Measurements from ENCODE around the gene HOXA9.

HOXA9 gene

DNA sequence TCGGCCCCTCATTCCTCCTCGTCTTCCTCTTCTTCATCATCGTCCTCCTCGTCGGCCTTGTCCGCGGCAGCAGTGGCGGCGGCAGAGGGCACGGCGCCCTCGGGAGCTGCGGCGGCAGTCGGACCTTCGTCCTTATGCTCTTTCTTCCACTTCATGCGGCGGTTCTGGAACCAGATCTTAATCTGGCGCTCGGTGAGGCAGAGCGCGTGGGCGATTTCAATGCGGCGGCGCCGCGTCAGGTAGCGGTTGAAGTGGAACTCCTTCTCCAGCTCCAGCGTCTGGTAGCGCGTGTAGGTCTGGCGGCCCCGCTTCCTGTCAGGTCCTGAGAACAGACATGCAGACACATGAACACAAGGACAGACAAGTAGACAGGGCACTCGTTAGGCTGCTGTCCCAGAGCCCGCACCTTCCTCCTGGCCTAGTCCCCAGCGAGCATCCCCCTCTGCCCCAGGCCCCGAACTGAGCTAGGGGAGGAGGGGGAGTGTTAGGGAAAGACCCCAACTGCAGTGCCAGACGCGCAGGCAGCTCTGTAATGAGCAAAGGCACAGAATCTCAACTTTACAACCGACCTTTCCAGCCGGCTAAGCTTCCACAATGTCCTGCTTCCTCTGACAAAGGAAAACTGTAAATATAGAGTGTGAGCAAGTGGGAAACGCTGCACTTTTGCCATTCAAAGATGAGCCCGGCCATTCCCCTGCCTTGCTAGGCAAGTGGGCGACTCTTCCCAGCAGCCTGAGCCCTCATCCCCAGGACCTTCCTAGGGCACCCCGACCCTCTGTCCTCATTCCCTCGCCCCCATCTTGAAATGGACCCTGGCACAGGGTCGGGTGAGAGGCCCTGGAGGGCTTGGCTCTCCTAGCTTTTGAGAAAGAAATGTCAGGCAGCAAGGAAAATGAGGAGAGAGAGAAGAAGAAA, 10.2 kb downstream of the HOXA9 start:
- TF ChIP-seq POLR2A (IDR thresholded peaks at IDR 0.05; ENCODE audit: extremely low read depth, insufficient read length) = no peak
- TF ChIP-seq, protein P1, sequence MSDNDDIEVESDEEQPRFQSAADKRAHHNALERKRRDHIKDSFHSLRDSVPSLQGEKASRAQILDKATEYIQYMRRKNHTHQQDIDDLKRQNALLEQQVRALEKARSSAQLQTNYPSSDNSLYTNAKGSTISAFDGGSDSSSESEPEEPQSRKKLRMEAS (IDR thresholded peaks at IDR 0.05; ENCODE audit: low read depth, low read length) = no peak
- DNase-seq (ENCODE audit: low read depth) = peak; percentile 55
- peak overlapping the region; percentile 45 for H3K4me3 ChIP-seq (ENCODE audit: low read depth, low read length)

DNA sequence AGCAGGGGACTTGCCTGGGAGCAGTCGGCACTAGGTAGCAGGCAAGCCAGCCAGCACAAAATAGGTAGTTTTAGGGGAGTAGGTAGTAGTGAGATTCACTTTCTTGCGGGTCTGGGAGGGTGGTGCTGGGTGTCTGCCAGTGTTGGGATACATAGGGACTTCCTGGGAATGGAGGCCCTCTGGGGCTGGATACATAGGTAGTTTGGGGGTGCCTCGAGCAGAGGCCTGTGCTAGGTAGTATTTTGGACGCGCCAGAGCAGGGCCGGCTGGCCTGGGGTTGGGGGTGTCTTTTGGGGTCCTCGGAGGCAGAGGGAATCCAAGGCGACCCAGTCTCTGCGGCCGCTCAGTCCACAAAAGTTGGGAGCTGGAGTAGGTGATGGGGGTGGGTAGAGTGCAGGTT, 11.0 kb downstream of the HOXA9 start:
- TF ChIP-seq, protein P2, sequence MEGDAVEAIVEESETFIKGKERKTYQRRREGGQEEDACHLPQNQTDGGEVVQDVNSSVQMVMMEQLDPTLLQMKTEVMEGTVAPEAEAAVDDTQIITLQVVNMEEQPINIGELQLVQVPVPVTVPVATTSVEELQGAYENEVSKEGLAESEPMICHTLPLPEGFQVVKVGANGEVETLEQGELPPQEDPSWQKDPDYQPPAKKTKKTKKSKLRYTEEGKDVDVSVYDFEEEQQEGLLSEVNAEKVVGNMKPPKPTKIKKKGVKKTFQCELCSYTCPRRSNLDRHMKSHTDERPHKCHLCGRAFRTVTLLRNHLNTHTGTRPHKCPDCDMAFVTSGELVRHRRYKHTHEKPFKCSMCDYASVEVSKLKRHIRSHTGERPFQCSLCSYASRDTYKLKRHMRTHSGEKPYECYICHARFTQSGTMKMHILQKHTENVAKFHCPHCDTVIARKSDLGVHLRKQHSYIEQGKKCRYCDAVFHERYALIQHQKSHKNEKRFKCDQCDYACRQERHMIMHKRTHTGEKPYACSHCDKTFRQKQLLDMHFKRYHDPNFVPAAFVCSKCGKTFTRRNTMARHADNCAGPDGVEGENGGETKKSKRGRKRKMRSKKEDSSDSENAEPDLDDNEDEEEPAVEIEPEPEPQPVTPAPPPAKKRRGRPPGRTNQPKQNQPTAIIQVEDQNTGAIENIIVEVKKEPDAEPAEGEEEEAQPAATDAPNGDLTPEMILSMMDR (IDR thresholded peaks at IDR 0.05; ENCODE audit: low read depth, low read length) = no peak
- TF ChIP-seq POLR2A (IDR thresholded peaks at IDR 0.05; ENCODE audit: extremely low read depth, insufficient read length) (no peak), MYC (IDR thresholded peaks at IDR 0.05; ENCODE audit: low read depth, low read length) (no peak)
- TF ChIP-seq, protein P1 (IDR thresholded peaks at IDR 0.05; ENCODE audit: low read depth, low read length) = no peak
- no peak for DNase-seq (ENCODE audit: low read depth)
- H3K4me3 ChIP-seq (ENCODE audit: low read depth, low read length) = no peak overlapping the region

DNA sequence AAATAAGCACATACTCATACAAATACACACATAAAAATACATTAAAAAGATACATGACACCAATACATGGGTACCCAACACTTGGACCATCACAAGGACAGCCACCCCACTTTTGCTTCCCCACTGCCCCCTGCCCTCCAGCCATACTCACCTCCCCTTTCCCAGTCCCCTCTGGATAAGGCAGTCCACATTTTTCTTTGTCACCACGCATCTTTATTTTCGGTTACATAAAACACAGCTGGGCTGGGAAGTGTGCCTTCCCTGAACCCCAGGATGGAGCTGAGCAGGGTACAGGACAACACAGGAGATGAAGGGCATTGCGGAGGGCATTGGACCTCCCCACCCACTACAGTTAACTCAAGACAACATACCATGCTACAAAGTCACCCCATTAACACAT, 11.8 kb downstream of the HOXA9 start:
- no peak overlapping the region for H3K4me3 ChIP-seq (ENCODE audit: low read depth, low read length)
- TF ChIP-seq, protein P2 (IDR thresholded peaks at IDR 0.05; ENCODE audit: low read depth, low read length) = no peak
- TF ChIP-seq, protein P1 (IDR thresholded peaks at IDR 0.05; ENCODE audit: low read depth, low read length) = no peak
- TF ChIP-seq POLR2A (IDR thresholded peaks at IDR 0.05; ENCODE audit: extremely low read depth, insufficient read length) (no peak), MYC (IDR thresholded peaks at IDR 0.05; ENCODE audit: low read depth, low read length) (no peak)
- DNase-seq (ENCODE audit: low read depth) = no peak

DNA sequence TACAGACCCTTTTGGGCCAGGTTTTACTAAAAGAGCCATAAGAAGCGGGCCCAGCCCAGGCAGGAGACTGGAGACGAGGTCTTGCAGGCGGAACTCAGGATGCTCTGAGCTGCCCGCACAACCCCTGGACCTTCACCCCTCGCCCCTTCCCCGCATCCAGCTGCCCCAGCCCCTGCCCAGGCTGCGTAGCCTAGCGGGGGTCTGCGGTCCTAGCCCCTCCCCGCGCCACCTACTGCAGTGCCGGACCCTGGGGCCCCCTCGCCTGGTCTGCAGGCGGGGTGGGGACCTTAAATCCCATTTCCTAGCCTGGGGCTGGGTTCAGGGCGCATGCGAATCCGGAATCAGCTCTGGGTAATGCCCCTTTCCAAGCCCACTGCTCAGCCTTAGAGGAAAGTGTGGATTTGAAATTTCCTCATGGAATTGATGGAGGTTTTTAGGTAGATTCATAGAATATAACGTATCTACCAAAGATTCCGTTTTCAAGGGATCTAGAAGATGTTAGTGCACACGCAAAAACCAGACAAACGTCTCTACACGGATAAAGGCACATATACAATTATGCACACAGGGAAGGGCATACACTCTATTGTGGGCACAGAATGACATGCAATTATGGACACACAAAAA, 12.4 kb downstream of the HOXA9 start:
- DNase-seq (ENCODE audit: low read depth) = no peak
- no peak overlapping the region for H3K4me3 ChIP-seq (ENCODE audit: low read depth, low read length)
- TF ChIP-seq POLR2A (IDR thresholded peaks at IDR 0.05; ENCODE audit: extremely low read depth, insufficient read length) (no peak), MYC (IDR thresholded peaks at IDR 0.05; ENCODE audit: low read depth, low read length) (no peak)
- TF ChIP-seq, protein P2 (IDR thresholded peaks at IDR 0.05; ENCODE audit: low read depth, low read length) = no peak
- TF ChIP-seq, protein P1 (IDR thresholded peaks at IDR 0.05; ENCODE audit: low read depth, low read length) = no peak

DNA sequence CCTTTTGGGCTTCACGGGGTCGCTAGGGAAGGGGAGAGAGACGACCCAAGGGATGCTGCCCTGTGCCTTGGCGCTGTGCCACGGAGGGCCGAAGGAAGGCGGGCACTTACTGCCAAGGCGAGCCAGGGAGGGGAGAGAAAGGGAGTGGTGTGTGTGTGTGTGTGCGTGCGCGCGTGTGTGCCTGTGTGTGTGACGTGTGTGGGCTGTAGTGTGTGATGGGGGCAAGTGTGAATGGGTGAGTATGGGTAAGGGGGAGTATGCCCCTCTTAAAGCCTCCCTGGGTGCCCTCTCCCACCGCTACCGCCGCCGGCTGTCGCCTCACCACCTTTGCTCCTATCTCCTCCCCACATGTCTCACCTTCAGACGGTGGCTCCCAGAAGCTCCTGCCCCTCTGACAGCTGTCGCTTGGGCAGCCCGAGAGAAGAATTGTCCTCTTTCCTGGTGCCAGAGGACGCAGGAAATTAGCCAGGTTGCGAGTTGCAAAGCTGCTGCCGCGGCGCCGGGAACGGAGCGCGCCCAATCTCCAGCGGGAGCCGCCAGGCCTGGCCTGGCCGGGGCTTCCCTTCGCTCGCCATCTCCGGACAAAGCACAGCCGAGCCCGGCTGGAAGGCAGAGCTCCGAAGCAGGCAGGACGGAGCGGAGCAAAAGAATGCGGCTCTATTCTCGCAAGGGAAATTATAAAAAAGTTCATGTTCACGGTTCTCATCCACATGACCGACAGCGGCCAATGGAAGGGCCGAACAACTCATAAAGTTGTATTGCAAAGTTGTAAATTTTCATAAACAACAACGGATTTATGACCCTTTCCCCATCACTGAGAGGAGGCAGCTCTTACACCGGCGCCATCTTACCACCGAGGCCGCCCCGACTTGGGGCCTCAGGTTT, 13.2 kb downstream of the HOXA9 start, which contains the start of gene HOXA3:
HOXA3 (minus strand) TSS at position 653 of the 885 bp plus-strand sequence. CDS start 41,943 bp downstream, outside the sequence.
- peak within 1 kb of the TSS; percentile 68 for H3K4me3 ChIP-seq (ENCODE audit: low read depth, low read length)
- TF ChIP-seq, protein P1 (IDR thresholded peaks at IDR 0.05; ENCODE audit: low read depth, low read length) = no peak
- TF ChIP-seq MYC (IDR thresholded peaks at IDR 0.05; ENCODE audit: low read depth, low read length) = no peak
- TF ChIP-seq, protein P2 (IDR thresholded peaks at IDR 0.05; ENCODE audit: low read depth, low read length) = no peak
- no peak for TF ChIP-seq POLR2A (IDR thresholded peaks at IDR 0.05; ENCODE audit: extremely low read depth, insufficient read length)
- peak; percentile 23 for DNase-seq (ENCODE audit: low read depth)

Measured in NB4 (cell line).